A549 (cell line): Measurements from ENCODE around the gene CIDEB. TPM values are rescaled to one million over a fixed set of nuclear protein-coding genes. Genes with fewer than 3 reads are reported as not detected.

ENCODE experiments used
- ATAC-seq, 2 experiments: fragments of 200-7000 bp in 1 of 2; fragments of >200 bp in 1 of 2; cut with Nextera tagmentation in 1 of 2; cut with Tn5 transposase in 1 of 2; 3 replicates each; pipeline versions ENCODE4 v1.8.0 to v1.9.1; 2018 to 2020; ENCODE audit warnings: mild to moderate bottlenecking in 1 of 2, moderate library complexity in 1 of 2
- CTCF ChIA-PET: fragments of 300-600 bp; sonication (Branson Sonifier 250); formaldehyde crosslinking; extraction: SDS; loops from one replicate; lab custom pipeline; 2021; ENCODE audit warnings: antibody characterized with exemption, inconsistent platforms; lab: Yijun Ruan, JAX
- POLR2A ChIA-PET: fragments of 350-600 bp; formaldehyde crosslinking; extraction: SDS; loops from one replicate; lab custom pipeline; 2021; ENCODE audit warnings: antibody characterized with exemption, inconsistent platforms; lab: Yijun Ruan, JAX
- DNase-seq, 2 experiments: peaks; one replicate each; pipeline versions ENCODE4 v3.0.0 to v3.0.0-alpha.2; 2011 to 2016; ENCODE audit warnings: low read depth in 1 of 2, low spot score in 1 of 2
- FAIRE-seq: peaks from 2 replicates; lab custom pipeline; 2011; peaks lifted over from hg19 to GRCh38; lab: Jason Lieb, UNC
- H3K27ac ChIP-seq, 2 experiments: fragments of >200 bp; sonication (Bioruptor Twin); formaldehyde crosslinking; 3 replicates each; pipeline ENCODE4 v1.5.1; 2016 to 2017
- H3K4me1 ChIP-seq: fragments of >200 bp; sonication (Bioruptor Twin); formaldehyde crosslinking; 3 replicates; pipeline ENCODE4 v1.6.1; 2016
- H3K4me2 ChIP-seq: fragments of >200 bp; sonication (Bioruptor Twin); formaldehyde crosslinking; 3 replicates; pipeline ENCODE4 v1.6.1; 2016
- H3K4me3 ChIP-seq: fragments of >200 bp; sonication (Bioruptor Twin); formaldehyde crosslinking; 3 replicates; pipeline ENCODE4 v1.5.1; 2016
- H3K9me3 ChIP-seq: fragments of >200 bp; sonication (Bioruptor Twin); formaldehyde crosslinking; 3 replicates; pipeline ENCODE4 v1.6.1; 2016
- BCL3 ChIP-seq: fragments of >200 bp; sonication (Bioruptor Twin); formaldehyde crosslinking; IDR thresholded peaks from 3 replicates; pipeline ENCODE4 v1.6.1; 2016
- BHLHE40 ChIP-seq: IDR thresholded peaks from 2 replicates; pipeline ENCODE4 v1.6.1; 2012; ENCODE audit warnings: low read depth, low read length, inconsistent platforms
- CBX2 ChIP-seq: fragments of 200-600 bp; sonication (generic); IDR thresholded peaks from 2 replicates; pipeline ENCODE4 v1.6.1; 2016; ENCODE audit warnings: low read depth, mild to moderate bottlenecking, borderline replicate concordance
- E2F6 ChIP-seq: IDR thresholded peaks from 2 replicates; pipeline ENCODE4 v1.6.1; 2012; ENCODE audit warnings: low read depth, borderline replicate concordance
- FOSL2 ChIP-seq, 2 experiments: fragments of 450-650 bp in 1 of 2; fragments of >200 bp in 1 of 2; sonication (Bioruptor Twin) in 1 of 2; formaldehyde crosslinking; IDR thresholded peaks; 2 replicates each; pipeline versions ENCODE4 v1.5.0 to v1.6.1; 2016 to 2020; ENCODE audit warnings: mild to moderate bottlenecking in 1 of 2, moderate library complexity in 1 of 2
- HDAC2 ChIP-seq: fragments of 200-600 bp; sonication (generic); IDR thresholded peaks from 2 replicates; pipeline ENCODE4 v1.6.1; 2016
- HES2 ChIP-seq: fragments of >200 bp; sonication (Bioruptor Twin); formaldehyde crosslinking; IDR thresholded peaks from 2 replicates; pipeline ENCODE4 v1.6.1; 2016
- HOXB13 ChIP-seq: fragments of 250-450 bp; sonication (Bioruptor Pico); IDR thresholded peaks from 2 replicates; pipeline ENCODE4 v1.5.0; 2020; ENCODE audit warnings: low read depth, mild to moderate bottlenecking, moderate library complexity
- MAX ChIP-seq: IDR thresholded peaks from 2 replicates; pipeline ENCODE4 v1.6.1; 2012
- MAZ ChIP-seq: fragments of 150-350 bp; IDR thresholded peaks from 2 replicates; pipeline ENCODE4 v1.6.1; 2014; ENCODE audit warnings: antibody characterized with exemption, low read depth, low read length, borderline replicate concordance
- NFE2L2 ChIP-seq: fragments of 150-350 bp; conservative IDR thresholded peaks from 2 replicates; pipeline ENCODE4 v1.6.1; 2014; ENCODE audit warnings: low read length
- RAD21 ChIP-seq, 2 experiments: fragments of >200 bp in 1 of 2; sonication (Bioruptor Twin) in 1 of 2; formaldehyde crosslinking in 1 of 2; IDR thresholded peaks in 1 of 2; conservative IDR thresholded peaks in 1 of 2; 2 replicates in 1 of 2; 3 replicates in 1 of 2; pipeline ENCODE4 v1.6.1; 2012 to 2018; ENCODE audit warnings: inconsistent platforms in 1 of 2
- RARB ChIP-seq: fragments of 250-450 bp; sonication (Bioruptor Pico); IDR thresholded peaks from 2 replicates; pipeline ENCODE4 v1.8.0; 2021; ENCODE audit warnings: mild to moderate bottlenecking, moderate library complexity
- RNF2 ChIP-seq: fragments of 200-600 bp; sonication (generic); IDR thresholded peaks from 2 replicates; pipeline ENCODE4 v1.6.1; 2016; ENCODE audit warnings: low read depth, mild to moderate bottlenecking, antibody characterized with exemption, moderate library complexity, borderline replicate concordance
- USF2 ChIP-seq: fragments of 450-650 bp; IDR thresholded peaks from 2 replicates; pipeline ENCODE4 v1.6.1; 2014; ENCODE audit warnings: antibody characterized with exemption
- ZC3H11A ChIP-seq: fragments of 450-650 bp; IDR thresholded peaks from 2 replicates; pipeline ENCODE4 v1.6.1; 2014; ENCODE audit warnings: antibody characterized with exemption, mild to moderate bottlenecking
- WGBS: methylation state at CpG from one replicate; pipeline ENCODE4 v1.1.6; 2017; ENCODE audit errors: missing lambda C conversion rate; 5-methylcytosine and 5-hydroxymethylcytosine counted together
- polyA plus RNA-seq, 4 experiments: library from polyadenylated mRNA; depleted of rRNA in 3 of 4; stranded (reverse); fragments of >200 nt; fragmentation: RNase III in 1 of 4; extraction: RNeasy Plus Mini Kit Qiagen cat#74134 plus additional on column Dnase treatment in 1 of 4; gene quantifications; 2 replicates in 3 of 4; 3 replicates in 1 of 4; pipeline ENCODE4 v1.2.3, GENCODE V29; 2011 to 2017
- TF ChIP-seq, protein P1 (sequence below): fragments of >200 bp; sonication (Bioruptor Twin); formaldehyde crosslinking; IDR thresholded peaks from 3 replicates; pipeline ENCODE4 v1.5.1; 2016
- TF ChIP-seq, protein P2 (sequence below): fragments of 250-450 bp; sonication (Bioruptor Pico); IDR thresholded peaks from 2 replicates; pipeline ENCODE4 v1.5.0; 2020; ENCODE audit warnings: low read depth, mild to moderate bottlenecking, moderate library complexity

Gene CIDEB
- polyA plus RNA-seq, 2 of the 4 experiments (the other 2 are of a cell fraction), result 0.31 to 0.79 TPM

- ATAC-seq, result no peak
- WGBS, result 94% methylated on average over 8 of the region's 8 CpGs
- TF ChIP-seq NFE2L2 (no peak), BCL3 (no peak), USF2 (no peak), HOXB13 (CRISPR knock-in tag) (no peak), RAD21 (conservative IDR thresholded peaks at IDR 0.05 in 1 of 2, IDR thresholded peaks at IDR 0.05 in 1 of 2) (no peak), HDAC2 (no peak), MAX (no peak), HES2 (no peak), MAZ (no peak), FOSL2 (IDR thresholded peaks at IDR 0.05) (no peak), FOSL2 (CRISPR knock-in tag; IDR thresholded peaks at IDR 0.05) (no peak), RNF2 (no peak), ZC3H11A (no peak), CBX2 (no peak)
- TF ChIP-seq, protein P1, sequence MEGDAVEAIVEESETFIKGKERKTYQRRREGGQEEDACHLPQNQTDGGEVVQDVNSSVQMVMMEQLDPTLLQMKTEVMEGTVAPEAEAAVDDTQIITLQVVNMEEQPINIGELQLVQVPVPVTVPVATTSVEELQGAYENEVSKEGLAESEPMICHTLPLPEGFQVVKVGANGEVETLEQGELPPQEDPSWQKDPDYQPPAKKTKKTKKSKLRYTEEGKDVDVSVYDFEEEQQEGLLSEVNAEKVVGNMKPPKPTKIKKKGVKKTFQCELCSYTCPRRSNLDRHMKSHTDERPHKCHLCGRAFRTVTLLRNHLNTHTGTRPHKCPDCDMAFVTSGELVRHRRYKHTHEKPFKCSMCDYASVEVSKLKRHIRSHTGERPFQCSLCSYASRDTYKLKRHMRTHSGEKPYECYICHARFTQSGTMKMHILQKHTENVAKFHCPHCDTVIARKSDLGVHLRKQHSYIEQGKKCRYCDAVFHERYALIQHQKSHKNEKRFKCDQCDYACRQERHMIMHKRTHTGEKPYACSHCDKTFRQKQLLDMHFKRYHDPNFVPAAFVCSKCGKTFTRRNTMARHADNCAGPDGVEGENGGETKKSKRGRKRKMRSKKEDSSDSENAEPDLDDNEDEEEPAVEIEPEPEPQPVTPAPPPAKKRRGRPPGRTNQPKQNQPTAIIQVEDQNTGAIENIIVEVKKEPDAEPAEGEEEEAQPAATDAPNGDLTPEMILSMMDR, result no peak
- TF ChIP-seq, protein P2, sequence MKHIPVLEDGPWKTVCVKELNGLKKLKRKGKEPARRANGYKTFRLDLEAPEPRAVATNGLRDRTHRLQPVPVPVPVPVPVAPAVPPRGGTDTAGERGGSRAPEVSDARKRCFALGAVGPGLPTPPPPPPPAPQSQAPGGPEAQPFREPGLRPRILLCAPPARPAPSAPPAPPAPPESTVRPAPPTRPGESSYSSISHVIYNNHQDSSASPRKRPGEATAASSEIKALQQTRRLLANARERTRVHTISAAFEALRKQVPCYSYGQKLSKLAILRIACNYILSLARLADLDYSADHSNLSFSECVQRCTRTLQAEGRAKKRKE, result no peak
Measured at GRCh38 chr14:24269368-24269767, 38.4 kb downstream of the CIDEB start.

DNA sequence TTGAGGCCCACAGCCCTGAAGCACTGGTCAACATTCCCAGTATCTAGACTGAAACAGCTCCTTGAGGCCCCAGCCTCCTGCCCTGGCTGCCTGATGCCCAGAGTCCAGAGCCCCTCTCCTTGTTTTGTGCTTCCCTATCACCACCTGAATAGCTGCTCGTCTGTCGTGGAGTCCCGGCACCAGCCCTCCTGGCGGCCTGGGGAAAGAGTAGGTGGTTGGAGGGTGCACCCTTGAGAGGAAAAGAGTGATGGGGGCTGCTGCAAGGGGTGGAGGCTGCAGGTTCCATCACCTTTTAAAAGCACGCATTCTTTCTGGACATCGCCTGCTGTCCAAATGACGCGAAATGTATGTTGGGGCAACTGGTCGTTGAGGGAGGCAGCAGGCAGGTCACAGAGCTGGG lies 39.6 kb downstream of the CIDEB start:
- Histone ChIP-seq H3K4me2 (no peak overlapping the region), H3K27ac (no peak overlapping the region), H3K9me3 (no peaks in the 10 kb centered on the region), H3K4me1 (0 out of 3 replicates have a peak, but pooled peaks cover 5% of the 10 kb centered on the region), H3K4me3 (no peak overlapping the region)
- POLR2A ChIA-PET, result no interaction called here
- CTCF ChIA-PET, result interaction anchor here (0.8 to 34.0 kb wide), 4 partner anchors 15 to 35 kb away, joined by 3 to 469 read pairs (median 33); partner anchors contain the start of genes CIDEB, DHRS1, LTB4R and LTB4R2
- no peak for DNase-seq
- no peak for ATAC-seq
- no peak for FAIRE-seq
- 89% methylated on average over 9 of the region's 9 CpGs for WGBS
- TF ChIP-seq BCL3 (no peak), NFE2L2 (no peak), RARB (CRISPR knock-in tag) (no peak), E2F6 (no peak), BHLHE40 (no peak), RAD21 (conservative IDR thresholded peaks at IDR 0.05 in 1 of 2, IDR thresholded peaks at IDR 0.05 in 1 of 2) (no peak)

More at GRCh38 chr14:24269368-24269767, 38.4 kb downstream of the CIDEB start:
- no peak for DNase-seq
- POLR2A ChIA-PET, result interaction anchor here (0.6 to 1.4 kb wide), 2 partner anchors 11 to 27 kb away, joined by 4 to 7 read pairs; partner anchors contain the start of gene TINF2
- H3K9me3 ChIP-seq, result no peaks in the 10 kb centered on the region
- no peak for FAIRE-seq
- H3K4me1 ChIP-seq, result 0 out of 3 replicates have a peak, but pooled peaks cover 5% of the 10 kb centered on the region
- H3K4me3 ChIP-seq, result no peak overlapping the region
- CTCF ChIA-PET, result interaction anchor here (0.6 to 34.0 kb wide), 7 partner anchors 14 to 167 kb away, joined by 3 to 469 read pairs (median 4); partner anchors contain the start of genes CIDEB, DHRS1, IRF9 and LTB4R
- H3K4me2 ChIP-seq, result no peak overlapping the region
- no peak overlapping the region for H3K27ac ChIP-seq
